Measurements from ENCODE around the gene OR7C1. TPM values are rescaled to one million over a fixed set of nuclear protein-coding genes. Genes with fewer than 3 reads are reported as not detected.

OR7C1 gene
- not detected for total RNA-seq

DNA sequence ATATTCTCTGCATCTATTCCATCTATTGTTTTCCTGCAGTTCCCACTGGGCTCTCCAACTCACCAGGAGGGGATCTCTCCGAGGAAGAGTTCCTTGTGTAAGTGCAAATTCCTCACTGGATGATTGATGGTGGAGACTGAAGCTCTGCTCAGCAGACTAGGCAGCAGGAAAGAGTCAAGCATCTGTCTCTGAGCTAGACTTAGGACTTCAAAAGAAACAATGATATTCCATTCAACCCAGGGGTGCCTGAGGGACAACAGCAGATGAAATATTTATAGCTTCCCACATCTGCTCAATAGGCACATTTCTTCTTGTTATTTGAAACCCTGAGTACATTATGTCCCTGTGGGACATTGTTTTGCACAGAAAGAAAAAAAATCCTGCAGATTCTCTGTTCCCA is at the start of gene OR7C1, which contains the start of gene OR7A5:
Gene OR7C1 (minus strand): TSS at position 175 of the 400 bp plus-strand sequence. CDS start 35,049 bp downstream, outside the sequence.
Gene OR7A5 (minus strand): TSS at position 175 of the 400 bp plus-strand sequence. CDS start 6,944 bp downstream, outside the sequence.
- DNase-seq: no peak
- no peak within 1 kb of the TSS for H3K4me3 ChIP-seq
- no peak for ATAC-seq (ENCODE audit: low FRiP score in 2 of 2)
- no peaks in the 10 kb centered on the region for H3K27me3 ChIP-seq
- no peak within 1 kb of the TSS for H3K27ac ChIP-seq
- no peaks in the 10 kb centered on the region for H3K4me1 ChIP-seq
- H3K36me3 ChIP-seq: no peaks in the 10 kb centered on the region
- TF ChIP-seq, protein P1, sequence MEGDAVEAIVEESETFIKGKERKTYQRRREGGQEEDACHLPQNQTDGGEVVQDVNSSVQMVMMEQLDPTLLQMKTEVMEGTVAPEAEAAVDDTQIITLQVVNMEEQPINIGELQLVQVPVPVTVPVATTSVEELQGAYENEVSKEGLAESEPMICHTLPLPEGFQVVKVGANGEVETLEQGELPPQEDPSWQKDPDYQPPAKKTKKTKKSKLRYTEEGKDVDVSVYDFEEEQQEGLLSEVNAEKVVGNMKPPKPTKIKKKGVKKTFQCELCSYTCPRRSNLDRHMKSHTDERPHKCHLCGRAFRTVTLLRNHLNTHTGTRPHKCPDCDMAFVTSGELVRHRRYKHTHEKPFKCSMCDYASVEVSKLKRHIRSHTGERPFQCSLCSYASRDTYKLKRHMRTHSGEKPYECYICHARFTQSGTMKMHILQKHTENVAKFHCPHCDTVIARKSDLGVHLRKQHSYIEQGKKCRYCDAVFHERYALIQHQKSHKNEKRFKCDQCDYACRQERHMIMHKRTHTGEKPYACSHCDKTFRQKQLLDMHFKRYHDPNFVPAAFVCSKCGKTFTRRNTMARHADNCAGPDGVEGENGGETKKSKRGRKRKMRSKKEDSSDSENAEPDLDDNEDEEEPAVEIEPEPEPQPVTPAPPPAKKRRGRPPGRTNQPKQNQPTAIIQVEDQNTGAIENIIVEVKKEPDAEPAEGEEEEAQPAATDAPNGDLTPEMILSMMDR (IDR thresholded peaks at IDR 0.05): no peak
- TF ChIP-seq POLR2A (IDR thresholded peaks at IDR 0.05) (no peak), EP300 (IDR thresholded peaks at IDR 0.05) (no peak), POLR2AphosphoS5 (IDR thresholded peaks at IDR 0.05) (no peak)
- WGBS, 2 donors: 19 to 29% methylated on average over 1 of the region's 1 CpG
- no peaks in the 10 kb centered on the region for H3K9me3 ChIP-seq

DNA sequence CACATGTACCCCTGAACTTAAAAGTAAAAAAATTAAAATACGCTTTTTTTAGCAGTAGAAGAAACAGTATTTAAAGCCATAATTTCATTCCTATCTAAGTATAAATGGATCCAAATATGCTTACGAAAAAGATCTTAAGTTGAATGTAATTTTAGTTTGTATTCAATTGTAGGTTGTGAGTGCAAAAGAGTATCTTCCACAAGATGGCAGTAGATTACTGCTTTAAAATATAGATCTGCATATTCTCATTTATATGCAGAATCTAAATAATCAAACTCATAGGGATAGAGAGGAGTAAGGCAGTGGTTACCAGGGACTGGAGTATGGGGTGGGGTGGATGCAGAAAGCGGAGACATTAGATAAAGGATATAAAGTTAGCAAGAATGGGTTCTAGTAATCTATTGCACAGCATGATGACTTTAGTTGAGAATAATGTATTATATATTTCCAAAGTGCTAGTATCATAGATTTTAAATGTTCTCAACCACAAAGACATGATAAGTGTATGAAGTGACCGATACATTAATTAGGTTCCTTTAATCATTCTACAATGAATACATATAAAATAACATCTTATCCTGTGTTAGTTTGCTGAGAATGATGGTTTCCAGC is 36.7 kb upstream of the OR7C1 start:
- DNase-seq (no peak), ATAC-seq (ENCODE audit: low FRiP score in 2 of 2) (no peak)
- Histone ChIP-seq H3K36me3 (no peaks in the 10 kb centered on the region), H3K27me3 (no peaks in the 10 kb centered on the region), H3K4me3 (no peak overlapping the region), H3K4me1 (no peaks in the 10 kb centered on the region), H3K9me3 (no peaks in the 10 kb centered on the region), H3K27ac (no peak overlapping the region)
- no peak for TF ChIP-seq POLR2A (IDR thresholded peaks at IDR 0.05)
- TF ChIP-seq, protein P1 (IDR thresholded peaks at IDR 0.05): peak in 2 of 6 experiments; percentile 7 to 14
- no peak for TF ChIP-seq POLR2AphosphoS5 (IDR thresholded peaks at IDR 0.05)
- TF ChIP-seq EP300 (IDR thresholded peaks at IDR 0.05): no peak
- WGBS, 2 donors: 77 to 78% methylated on average over 4 of the region's 4 CpGs

DNA sequence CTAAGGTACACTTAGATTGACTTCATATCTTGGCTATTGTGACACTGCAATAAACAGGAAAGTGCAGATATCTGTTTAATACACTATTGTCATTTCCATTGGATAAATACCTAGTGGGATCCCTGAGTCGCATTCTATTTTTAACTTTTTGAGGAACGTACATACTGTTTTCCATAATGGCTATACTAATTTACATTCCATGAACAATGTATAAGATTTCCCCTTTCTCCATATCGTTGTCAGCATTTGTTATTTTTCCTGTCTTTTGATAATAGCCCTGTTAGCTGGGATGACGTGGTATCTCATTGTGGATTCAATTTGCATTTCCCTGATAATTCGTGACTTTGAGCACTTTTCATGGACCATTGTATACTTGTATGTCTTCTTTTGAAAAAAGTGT is 33.5 kb upstream of the OR7C1 start:
- no peak for TF ChIP-seq POLR2AphosphoS5 (IDR thresholded peaks at IDR 0.05)
- TF ChIP-seq POLR2A (IDR thresholded peaks at IDR 0.05): no peak
- no peak for TF ChIP-seq EP300 (IDR thresholded peaks at IDR 0.05)
- TF ChIP-seq, protein P1 (IDR thresholded peaks at IDR 0.05): no peak
- Histone ChIP-seq H3K4me1 (no peaks in the 10 kb centered on the region), H3K9me3 (no peaks in the 10 kb centered on the region), H3K27ac (no peak overlapping the region), H3K4me3 (no peak overlapping the region), H3K36me3 (no peaks in the 10 kb centered on the region), H3K27me3 (no peaks in the 10 kb centered on the region)
- no peak for ATAC-seq (ENCODE audit: low FRiP score in 2 of 2)
- WGBS, 2 donors: 72 to 80% methylated on average over 5 of the region's 5 CpGs
- DNase-seq: no peak

DNA sequence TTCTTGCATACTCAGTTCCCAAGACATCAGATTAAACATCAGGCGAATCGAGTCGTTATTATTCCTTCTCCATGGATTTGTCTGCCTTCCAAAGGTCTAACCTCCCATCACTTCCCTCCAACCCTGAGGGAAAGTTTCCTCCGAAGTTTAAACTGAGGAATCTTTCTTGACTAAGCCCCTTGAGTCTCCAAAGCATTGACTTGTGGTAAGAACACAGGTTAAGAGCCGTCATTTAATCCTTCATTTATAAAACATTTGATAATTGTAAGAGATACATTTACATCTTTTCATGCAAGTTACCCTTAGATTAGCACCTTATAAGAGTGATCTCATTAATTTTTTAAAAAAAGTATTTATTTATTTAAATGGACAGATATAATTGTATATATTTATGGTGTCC is 13.8 kb upstream of the OR7C1 start, which contains the start of gene OR7A10:
Gene OR7A10 (minus strand): TSS at position 101 of the 400 bp plus-strand sequence. CDS start 7,045 bp downstream, outside the sequence.
- WGBS, 2 donors: 85 to 89% methylated on average over 5 of the region's 5 CpGs
- Histone ChIP-seq H3K9me3 (no peaks in the 10 kb centered on the region), H3K36me3 (no peaks in the 10 kb centered on the region), H3K4me1 (no peaks in the 10 kb centered on the region), H3K27ac (no peak within 1 kb of the TSS), H3K4me3 (no peak within 1 kb of the TSS), H3K27me3 (no peaks in the 10 kb centered on the region)
- DNase-seq (no peak), ATAC-seq (ENCODE audit: low FRiP score in 2 of 2) (no peak)
- TF ChIP-seq POLR2A (IDR thresholded peaks at IDR 0.05): no peak
- TF ChIP-seq, protein P1 (IDR thresholded peaks at IDR 0.05): no peak
- no peak for TF ChIP-seq POLR2AphosphoS5 (IDR thresholded peaks at IDR 0.05)
- no peak for TF ChIP-seq EP300 (IDR thresholded peaks at IDR 0.05)

DNA sequence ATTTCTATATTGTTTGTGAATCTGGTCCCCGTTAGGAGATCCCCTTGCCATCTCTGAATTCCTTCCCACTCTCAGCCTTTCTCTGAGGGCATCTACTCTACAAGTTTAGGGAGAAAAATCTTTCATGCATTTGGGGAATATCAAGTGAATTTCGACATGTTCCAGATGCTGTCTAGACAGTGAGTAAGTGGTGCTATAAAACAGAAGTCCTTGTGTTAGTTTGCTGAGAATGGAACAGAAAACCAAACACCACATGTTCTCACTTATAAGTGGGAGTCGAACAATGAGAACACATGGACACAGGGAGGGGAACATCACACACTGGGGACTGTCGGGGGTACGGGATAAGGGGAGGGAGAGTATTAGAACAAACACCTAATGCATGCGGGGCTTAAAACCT is 8.6 kb upstream of the OR7C1 start:
- TF ChIP-seq, protein P1 (IDR thresholded peaks at IDR 0.05): no peak
- no peak for TF ChIP-seq POLR2A (IDR thresholded peaks at IDR 0.05)
- no peak for TF ChIP-seq EP300 (IDR thresholded peaks at IDR 0.05)
- TF ChIP-seq POLR2AphosphoS5 (IDR thresholded peaks at IDR 0.05): no peak
- DNase-seq (no peak), ATAC-seq (ENCODE audit: low FRiP score in 2 of 2) (no peak)
- Histone ChIP-seq H3K4me1 (no peaks in the 10 kb centered on the region), H3K27me3 (no peaks in the 10 kb centered on the region), H3K36me3 (no peaks in the 10 kb centered on the region), H3K9me3 (no peaks in the 10 kb centered on the region), H3K27ac (no peak overlapping the region), H3K4me3 (no peak overlapping the region)
- WGBS, 2 donors: 69 to 70% methylated on average over 6 of the region's 6 CpGs

Data from upper lobe of left lung (tissue), 6 donors.